GM12875 (cell line): Measurements from ENCODE around the gene TWF2.

Source experiments
- H3K4me3 ChIP-seq: one replicate; pipeline ENCODE4 v1.5.1; 2011; ENCODE audit warnings: low read depth, low read length, control low read depth
- CTCF ChIP-seq: IDR thresholded peaks from 2 replicates; pipeline ENCODE4 v1.5.1; 2011; ENCODE audit warnings: low read depth, mild to moderate bottlenecking, control low read depth, inconsistent platforms, low read length, moderate library complexity, borderline replicate concordance; ENCODE audit not compliant: insufficient read depth

The TWF2 gene

GRCh38 chr3:52227766-52228165 is 11.2 kb downstream of the TWF2 start:
- no peak for TF ChIP-seq CTCF
- H3K4me3 ChIP-seq, result no peak overlapping the region

GRCh38 chr3:52227117-52227516 is 11.8 kb downstream of the TWF2 start:
- H3K4me3 ChIP-seq, result no peak overlapping the region
- no peak for TF ChIP-seq CTCF

GRCh38 chr3:52226229-52226817 is 12.6 kb downstream of the TWF2 start:
- TF ChIP-seq CTCF, result no peak
- H3K4me3 ChIP-seq, result peak overlapping the region; percentile 21

GRCh38 chr3:52225452-52226228 is 13.3 kb downstream of the TWF2 start, which contains the start of gene TLR9:
Gene TLR9, minus strand, starts transcription at chr3:52225645. Its CDS starts 116 bp downstream, at chr3:52225529.
- peak within 1 kb of the TSS; percentile 46 for H3K4me3 ChIP-seq
- TF ChIP-seq CTCF, result no peak

- no peak overlapping the region for H3K4me3 ChIP-seq
- TF ChIP-seq CTCF, result no peak
These were observed 15.2 kb downstream of the TWF2 start for GRCh38 chr3:52223449-52224408.

- H3K4me3 ChIP-seq, result no peak overlapping the region
- TF ChIP-seq CTCF, result no peak
These were observed 16.4 kb downstream of the TWF2 start for GRCh38 chr3:52222319-52223221.
